ENCODE results near the gene CASTOR2.
"Not testable (repeated sequence)": the region's sequence is repeated elsewhere in the genome, so short reads cannot be mapped to it uniquely, and the experiment has no call there.

The CASTOR2 gene

DNA sequence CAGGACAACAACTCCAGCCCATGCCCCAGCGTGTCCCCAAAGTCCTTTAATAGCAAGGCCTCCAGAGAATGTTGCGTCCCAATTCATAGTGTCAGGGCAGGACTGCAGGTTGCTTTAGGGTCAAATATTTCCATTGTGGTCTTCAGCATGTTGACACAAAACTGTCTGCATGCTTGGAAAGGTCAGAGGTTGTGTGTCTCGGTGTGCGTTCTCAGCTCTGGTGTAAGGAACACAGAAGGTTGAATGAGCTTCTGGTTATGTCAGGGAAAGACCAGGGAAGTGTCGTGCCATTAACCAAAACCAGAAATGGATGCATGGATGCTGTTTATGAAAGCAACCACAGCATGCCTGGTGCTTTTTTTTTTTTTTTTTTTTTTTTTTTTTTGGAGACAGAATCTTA is 31.9 kb downstream of the CASTOR2 start:
- DNase-seq: not testable (repeated sequence)

DNA sequence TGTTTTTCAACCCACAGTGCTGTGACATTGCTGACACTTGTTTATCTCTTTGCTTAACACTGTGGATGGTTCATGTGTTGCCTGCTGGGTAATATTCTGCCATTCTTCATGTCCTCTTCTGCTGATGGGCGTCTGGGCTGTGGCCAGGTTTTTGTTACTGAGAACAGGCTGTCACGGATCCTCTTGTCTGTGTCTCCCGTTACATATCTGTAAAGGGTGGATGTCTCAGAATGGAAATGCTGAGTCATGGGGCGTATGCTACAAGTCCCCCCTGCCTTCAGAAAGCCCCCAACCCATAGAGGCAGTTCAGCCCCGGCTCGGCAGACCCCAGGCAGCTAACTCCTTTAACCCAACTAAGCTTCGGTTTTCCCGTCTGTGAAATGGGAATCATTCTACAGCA is 33.3 kb downstream of the CASTOR2 start:
- not testable (repeated sequence) for DNase-seq

DNA sequence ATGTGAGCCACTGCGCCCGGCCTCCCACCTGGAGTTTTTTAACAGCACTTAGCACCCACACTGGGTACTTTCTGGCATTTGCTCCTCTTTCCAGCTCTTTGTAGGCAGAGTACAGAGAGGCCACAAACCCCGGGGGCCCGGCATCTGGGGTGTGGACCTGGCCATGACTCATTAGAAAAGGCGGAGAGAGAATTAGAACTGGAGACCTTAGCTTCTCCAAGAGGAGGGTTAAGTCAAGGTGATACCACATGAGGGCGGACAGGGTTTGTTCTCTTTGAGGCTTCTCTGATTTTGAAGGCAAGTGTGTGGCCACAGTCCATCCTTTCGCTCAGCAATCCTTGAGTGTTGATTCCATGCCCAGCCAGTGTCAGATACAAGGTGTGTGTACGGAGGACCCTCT is 36.9 kb downstream of the CASTOR2 start:
- not testable (repeated sequence) for DNase-seq

DNA sequence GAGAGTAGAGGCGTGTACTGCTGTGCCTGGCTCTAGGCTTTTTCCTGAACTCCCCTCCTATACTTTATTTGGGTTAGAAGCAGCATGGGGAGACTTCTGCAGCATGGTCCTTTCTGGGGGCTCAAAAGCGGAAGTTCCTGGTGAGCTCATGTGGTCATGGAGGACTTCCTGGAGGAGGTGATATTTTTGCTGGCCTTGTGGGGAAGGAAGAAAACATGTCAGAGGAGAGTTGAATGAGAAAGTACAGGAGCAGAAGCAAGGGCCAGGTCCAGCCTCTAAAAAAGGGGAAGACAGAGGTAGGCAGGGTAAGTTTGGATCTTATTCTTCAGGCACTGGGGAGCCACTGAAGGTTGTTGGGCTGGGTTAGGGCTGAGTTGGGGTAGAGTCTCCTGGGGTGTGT is 45.5 kb downstream of the CASTOR2 start:
- DNase-seq: no peak

DNA sequence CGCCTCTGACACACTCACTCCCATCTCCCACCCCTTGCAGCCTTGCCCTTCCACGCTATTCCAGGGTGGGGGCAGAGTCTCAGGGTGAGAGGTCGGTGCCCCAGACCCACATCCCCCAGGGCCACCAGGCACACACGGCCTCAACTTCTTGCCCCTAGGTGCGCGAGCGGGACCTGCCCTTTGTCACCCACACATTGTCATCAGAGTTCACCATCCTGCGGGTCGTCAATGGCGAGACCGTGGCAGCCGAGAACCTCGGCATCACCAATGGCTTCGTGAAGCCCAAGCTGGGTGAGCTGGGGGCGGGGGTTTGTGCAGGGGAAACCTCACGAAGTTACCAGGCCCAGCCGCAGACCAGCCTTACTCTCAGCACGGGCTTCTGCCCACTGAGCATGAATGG is 53.3 kb downstream of the CASTOR2 start:
- no peak for DNase-seq

DNA sequence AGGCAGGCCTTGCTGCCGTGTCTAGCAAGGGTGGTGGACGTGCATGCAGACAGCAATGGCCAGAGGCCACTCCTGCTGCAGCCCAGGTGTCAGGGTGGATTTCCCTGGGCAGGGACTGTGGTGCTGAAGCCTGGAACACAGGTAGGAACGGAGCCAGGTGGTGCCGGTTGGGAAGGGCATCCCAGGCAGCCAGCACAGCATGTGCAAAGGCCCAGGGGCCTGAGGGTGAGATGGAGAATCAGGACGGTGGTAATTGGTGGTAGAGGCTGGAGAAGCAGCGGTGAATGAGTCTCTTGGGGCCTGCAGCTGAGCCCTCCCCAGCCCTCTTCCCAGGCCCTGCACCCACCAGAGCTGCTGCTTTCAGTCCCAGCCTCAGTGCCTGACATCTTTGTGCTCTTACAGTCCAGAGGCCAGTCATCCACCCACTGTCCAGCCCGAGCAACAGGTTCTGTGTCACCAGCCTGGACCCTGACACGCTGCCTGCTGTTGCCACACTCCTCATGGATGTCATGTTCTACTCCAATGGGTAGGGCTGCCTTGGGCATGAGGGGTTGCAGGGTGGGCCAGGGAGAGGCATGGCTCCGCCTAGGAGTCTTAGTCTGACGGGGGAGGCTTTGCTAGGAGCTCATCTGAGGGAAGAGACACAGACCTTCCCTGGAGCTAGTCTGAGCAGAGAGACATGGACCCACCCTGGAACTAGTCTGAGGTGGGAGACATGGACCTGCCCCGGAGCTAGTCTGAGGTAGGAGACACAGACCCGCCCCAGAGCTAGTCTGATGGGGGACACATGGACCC is 54.3 kb downstream of the CASTOR2 start:
- DNase-seq: no peak

DNA sequence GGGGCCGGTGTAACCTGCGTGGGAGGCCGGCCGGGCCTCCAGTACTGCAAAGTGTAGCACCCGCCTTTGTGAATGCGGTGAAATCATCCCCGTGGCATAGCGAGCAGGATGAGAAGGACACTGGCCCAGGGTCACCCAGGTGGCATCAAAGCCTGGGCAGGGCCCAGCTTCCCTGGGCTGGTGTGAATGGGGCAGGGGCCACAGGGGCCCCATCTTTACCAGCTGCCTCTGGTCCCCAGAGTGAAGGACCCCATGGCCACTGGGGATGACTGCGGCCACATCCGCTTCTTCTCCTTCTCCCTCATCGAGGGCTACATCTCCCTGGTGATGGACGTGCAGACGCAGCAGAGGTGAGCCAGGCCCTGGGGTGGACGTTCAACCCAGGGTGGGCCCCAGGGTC is 55.3 kb downstream of the CASTOR2 start:
- no peak for DNase-seq

DNA sequence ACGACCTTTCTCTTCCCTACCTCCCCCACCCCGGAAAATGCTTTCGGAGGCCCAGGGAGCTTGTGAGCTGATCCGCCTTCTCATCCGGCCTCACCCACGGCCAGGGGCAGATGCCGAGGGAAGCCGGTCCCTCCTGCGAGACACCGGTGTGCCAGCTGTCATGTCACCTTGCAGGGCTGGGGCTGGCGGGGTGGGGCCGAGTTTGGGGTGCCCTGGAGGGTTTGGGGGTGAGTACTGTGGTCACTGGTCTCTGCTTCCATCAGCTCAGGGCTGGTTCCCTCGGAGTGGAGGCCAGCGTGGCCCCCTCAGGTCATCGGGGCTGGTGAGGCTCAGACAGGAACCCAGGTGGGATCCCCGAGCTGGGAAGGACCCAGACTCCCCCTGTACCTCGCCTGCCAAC is 60.4 kb downstream of the CASTOR2 start:
- DNase-seq: no peak

DNA sequence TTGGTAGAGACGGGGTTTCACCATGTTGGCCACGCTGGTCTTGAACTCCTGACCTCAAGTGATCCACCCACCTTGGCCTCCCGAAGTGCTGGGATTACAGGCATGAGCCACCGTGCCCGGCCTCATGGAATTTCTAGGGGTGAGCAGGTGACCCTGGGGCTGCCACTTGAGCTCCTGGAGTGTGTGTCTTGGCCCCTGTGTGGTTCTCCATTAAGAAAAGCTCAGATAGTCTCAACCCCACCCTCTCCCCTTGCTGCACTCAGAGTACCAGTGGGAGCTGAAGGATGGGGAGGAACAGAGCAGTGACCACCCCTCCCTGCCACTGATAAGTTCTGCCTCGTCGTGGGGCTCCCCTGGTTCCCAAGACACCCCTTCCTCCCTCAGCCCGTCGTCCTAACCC is 63.8 kb downstream of the CASTOR2 start:
- DNase-seq: no peak

DNA sequence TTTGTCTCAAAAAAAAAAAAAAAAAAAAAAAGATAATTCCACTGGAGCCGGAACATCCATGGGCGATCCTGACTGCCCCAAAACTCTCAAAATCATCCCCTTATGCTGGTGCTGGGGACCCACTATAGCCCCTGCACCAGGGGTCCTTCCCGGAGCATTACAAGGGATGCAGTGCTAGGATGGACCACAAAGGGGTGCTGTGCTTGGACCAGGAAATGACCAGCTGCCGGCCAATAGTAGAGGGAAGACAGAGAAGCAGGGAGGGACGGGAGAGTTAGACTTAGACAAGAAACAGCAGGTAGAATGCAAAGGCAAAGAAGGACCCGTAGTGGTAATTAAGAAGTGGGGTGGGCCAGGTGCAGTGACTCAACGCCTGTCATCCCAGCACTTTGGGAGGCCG is 68.6 kb downstream of the CASTOR2 start:
- no peak for DNase-seq

DNA sequence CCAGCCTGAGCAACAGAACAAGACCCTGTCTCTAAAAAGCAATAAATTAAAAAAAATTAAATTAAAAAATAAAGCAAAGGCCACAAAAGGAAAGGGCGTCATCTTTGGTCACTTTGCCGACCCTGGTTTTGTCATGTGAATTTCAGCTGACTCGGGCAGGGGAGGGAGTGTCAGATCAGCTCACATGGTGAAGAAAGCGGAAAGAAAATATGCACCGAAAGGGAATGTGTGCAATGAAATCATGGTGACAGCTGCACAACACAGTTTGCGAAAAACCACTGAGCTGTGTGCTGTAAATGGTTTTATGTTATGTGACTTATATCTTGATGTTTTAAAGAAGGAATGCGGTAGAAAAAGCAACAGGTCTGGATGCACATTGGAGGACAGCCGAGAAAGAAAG is 69.3 kb downstream of the CASTOR2 start:
- DNase-seq: no peak

DNA sequence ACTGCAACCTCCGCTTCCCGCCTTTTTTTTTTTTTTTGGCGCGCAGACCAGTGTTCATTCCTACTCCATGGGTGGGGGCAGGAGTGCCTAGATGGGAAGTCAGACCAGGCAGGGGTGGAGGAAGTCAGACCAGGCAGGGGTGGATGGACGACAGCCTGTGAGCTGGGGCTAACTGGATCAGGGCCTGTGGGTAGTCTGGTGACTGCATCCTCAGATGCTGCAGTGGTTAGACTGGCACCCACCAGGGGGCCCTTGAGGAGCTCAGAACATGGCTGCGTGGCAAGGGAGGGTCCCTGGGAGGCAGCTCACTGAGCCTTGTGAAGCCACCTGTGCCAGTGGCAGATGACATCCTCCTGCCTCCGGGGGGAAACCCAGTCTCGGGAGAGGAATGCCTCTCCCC is 74.0 kb downstream of the CASTOR2 start:
- DNase-seq: no peak

DNA sequence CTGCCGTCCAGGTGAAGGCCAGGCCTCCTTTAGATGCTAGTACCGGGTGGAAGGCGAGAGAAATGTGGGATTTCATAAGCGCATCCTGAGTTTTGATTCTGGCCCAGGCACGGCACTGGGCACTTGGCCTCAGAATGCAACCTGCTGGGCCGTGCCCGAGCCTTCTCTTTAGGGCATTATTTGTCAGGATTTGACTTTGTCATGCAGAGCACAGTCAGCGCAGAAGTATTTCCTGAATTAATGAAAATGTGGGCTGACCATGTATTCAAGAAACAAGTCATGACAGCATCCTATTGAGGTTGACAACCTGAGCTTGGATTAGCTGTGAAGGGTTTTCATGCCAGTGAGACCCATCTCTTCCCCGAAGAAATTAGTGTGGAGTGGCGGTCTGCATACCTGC is 74.7 kb downstream of the CASTOR2 start:
- DNase-seq: no peak

DNA sequence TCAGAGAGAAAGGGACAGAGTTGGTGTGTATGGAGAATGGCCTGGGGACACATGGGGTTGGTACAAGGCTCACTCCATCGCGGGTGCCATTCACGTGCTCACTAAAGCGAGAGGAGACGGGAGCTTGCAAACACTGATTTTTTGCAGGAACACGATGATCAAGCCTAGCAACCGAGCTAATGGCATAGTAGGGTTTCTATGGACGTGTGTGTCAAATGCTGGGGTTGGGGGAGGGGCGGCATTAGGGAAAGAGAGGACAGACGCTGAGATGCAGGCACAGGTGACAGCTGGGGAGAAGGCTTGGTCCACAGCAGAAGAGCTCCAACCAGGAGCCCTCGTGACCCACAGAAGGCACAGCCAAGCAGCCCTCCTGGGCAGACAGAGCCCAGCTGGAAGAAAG is 75.2 kb downstream of the CASTOR2 start:
- DNase-seq: no peak

DNA sequence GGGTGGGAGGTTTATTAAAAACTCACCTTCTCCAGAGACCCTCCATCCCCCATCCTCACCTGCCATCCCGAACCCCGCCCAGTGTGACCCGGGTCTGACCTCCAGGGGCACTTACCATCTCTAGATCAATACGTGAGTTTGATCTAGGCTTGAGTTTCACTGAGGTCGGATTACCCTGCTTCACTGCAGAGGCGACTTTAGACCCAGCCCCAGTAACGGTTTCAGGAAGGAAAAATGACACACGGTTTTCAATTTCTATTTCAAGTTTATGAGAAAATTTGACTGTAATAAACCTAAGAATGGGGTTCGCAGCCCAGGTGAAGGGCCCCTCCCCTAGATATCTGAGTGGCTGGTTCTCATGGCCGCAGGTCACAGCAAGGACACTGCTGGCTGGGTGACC is 76.0 kb downstream of the CASTOR2 start:
- no peak for DNase-seq

DNA sequence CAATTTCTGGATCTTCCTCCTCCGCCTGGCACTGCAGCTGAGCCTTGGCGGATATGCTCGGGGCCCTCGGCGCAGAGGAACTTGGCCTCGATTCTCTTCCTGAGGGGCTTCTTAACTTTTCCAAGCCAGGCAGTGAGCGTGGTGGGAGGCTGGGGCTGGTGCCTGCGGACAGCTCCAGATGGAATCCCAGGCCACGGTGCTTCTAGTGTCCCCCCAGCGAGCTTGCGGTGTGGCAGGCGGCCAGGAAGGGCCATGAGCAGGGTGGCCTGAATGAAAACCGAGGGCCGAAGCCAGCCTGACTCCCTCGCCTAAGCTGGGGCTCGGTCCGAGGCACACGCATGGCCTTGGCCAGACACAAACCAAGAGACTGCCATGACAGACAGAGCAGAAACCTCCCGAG is 77.8 kb downstream of the CASTOR2 start:
- no peak for DNase-seq

DNA sequence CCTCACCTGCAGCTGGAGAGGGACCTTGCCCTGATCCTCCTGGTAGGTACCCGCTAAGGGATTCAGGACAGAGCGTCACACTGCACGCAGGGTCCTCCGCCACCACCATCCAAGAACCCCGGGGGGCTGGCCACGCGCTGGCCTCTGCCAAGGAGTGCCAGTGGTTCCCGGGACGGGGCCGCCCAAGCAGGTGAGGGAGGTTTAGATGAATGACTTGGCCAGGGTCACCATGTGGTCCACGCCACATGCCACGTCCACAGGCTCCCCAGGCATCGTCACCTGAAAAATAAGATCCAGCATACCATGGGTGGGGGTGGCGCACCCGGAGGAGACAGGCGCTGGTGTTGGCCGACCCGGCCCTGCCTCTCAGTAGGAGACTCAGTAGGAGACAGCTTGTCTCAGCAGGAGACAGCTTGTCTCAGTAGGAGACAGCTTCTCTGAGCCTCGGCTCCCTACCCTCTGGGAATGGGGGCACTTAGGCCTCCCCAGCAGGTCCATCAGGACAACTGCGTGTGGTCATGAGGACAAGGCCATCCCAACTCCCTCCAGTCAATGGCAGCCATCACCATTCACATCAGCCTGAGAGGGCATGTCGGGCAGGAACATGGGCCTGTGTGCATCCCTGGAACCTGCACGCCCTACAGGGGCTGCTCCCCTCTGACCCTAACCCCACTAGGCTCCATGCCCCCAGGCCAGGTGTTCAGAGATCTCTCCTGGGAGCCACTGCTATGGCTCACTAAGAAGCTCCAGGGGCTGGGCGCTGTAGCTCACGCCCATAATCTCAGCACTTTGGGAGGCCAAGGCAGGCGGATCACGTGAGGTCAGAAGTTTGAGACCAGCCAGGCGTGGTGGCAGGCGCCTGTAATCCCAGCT is 78.6 kb downstream of the CASTOR2 start:
- no peak for DNase-seq

DNA sequence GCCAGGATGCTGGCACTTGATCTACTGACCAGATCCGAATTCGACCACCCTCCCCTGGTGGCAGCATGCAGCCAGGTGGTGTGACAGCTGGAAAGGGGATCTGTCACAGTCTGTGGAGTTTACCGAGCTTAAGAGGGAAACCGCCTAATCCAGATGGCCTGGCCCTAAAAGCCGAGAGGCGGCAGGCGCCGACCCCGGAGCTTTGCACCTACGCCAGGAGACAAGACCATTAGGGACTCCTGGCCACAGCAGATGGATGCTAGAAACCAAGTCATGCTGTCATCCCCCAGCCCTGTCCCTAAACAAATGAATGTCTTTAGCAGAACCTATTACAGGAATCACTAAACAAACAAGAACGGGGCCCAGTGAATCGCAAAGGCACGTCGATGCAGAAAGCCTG is 81.4 kb downstream of the CASTOR2 start:
- no peak for DNase-seq

DNA sequence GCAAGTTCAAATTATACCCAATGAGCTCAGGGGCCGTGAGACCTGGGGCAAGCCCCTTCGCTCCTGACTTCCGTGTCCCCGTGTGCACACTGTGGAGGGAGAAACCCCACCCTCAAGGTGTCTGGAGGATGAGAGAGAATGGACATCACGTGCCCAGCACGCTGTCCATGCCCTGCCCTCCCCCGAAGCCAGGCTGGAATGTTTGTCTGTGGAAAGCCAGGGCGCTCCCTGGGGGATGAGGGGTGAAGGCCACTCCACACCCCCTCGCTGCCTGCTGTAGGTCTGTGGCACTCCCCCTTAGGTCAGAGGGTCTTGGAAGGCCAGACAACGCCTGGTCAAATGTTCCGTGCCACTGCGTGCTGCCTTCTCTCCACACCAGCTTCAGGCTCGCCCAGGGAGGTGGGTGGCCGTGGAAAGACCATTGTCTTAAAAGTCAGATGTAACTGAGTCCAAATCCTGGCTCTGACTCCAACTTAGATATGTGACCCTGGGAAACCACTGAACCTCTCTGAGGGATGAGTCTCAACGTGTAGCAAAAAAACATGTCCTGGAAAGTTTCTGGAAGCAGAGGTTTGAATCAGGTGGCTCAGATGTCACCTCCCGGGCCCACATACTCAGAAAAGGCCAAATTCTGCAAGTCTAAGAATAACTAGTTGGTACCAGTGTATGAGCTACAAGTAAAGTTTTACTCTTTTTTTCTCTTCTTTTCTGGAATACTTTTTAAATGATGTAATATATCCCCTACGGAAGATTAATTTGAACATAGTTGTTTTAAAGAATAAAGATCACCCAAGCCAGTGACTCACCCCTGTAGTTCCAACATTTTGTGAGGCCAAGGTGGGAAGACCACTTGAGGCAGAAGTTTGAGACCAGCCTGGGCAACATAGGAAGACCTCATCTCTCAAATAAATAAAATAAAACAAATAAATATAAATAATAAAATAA is 84.2 kb downstream of the CASTOR2 start:
- no peak for DNase-seq

DNA sequence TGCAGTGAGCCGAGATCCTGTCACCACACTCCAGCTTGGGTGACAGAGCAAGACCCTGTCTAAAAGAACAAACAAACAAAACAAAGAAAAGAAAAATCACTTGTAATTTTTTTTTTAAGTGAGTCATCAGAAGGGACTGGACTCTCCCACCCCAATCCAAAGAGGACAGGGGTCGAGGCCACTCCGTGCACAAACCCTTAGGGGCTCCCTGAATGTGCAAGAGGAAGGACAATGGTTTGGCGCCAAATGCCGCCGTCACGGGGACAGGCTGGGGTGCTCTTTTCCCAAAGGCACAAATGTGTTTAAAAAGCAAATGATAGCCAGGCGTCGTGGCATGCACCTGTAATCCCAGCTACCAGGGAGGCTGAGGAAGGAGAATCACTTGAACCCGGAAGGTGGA is 85.3 kb downstream of the CASTOR2 start:
- DNase-seq: no peak

DNA sequence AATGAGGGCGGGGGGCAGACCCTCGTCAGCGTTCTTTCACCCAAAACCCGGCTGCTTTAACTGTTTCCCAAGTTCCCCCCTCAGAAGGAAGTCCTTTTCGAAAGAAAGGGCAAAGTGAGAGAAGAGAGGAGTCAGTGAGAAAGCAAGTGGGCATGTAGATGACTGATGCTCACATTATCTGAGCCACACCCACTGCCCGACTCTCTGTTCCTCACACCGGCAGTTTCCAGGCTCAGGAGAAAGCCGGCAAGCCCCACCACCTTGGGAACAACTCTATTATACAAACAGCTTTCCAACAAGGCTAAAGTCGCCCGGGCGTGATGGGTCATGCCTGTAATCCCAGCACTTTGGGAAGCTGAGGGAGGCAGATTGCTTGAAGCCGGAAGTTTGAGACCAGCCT is 86.0 kb downstream of the CASTOR2 start:
- DNase-seq: no peak

DNA sequence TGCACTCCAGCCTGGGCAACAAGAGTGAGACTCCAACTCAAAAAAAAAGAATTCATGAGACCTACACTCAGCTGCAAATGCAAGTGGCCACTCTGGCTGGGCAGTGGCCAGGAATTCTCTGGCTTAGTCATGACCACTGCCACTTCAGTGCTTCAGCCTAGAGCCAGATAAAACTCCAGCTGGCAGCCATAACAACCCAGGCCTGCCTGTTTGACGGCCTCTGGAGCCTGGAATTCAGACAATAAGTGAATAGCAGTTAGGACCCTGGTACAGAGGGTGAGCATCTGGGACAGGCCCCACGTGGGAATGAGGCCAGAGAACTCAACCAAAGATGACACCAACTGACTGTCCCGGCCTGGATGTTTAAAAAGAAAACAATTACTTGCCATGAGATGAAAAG is 90.2 kb downstream of the CASTOR2 start:
- DNase-seq: no peak

DNA sequence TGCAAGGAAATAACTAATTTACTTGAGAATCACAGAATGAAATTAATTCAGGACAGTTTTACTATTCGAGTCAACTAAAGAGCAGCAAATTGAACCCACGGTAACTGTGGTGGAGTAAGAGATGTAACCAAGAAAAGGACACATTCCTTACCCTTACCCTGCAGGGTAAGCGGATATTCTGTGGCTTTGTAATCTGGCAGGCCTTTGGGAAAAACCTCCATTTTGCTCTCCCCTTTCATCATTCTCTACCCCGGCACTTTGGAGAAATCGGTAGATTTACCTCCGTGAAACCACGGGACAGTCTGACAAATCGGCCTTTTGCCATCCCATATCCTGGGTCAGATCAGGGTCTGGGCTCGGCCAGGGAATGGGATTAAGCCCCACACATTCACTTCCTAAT is 90.7 kb downstream of the CASTOR2 start:
- DNase-seq: no peak

All from NCI-H1105 treated with DMSO at 0.1 percent for 48 hours (cell line).